Measurements from ENCODE around the gene CFHR2.

Gene CFHR2

DNA sequence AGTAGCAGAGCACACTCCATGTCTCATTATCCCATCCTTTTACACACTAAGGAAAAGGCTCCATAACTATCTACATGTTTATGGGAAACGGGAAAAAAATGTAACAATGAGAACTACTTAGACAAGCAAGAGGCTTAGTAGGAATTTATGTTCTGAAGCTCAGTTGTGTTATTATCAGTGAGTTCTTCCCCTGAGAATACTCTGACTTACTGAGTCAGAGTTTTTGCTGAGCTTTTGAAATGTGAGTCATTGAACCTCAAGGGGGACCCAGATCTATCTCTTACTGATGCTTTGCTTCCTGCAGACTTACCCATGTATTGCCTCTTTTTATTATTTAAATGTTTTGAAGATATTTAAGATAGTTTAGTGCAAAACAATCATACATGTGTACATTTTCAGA lies 53.9 kb downstream of the CFHR2 start:
- in situ Hi-C loops (cut with HindIII; ENCODE audit: low sequenced_read_pairs) = no loop called here

DNA sequence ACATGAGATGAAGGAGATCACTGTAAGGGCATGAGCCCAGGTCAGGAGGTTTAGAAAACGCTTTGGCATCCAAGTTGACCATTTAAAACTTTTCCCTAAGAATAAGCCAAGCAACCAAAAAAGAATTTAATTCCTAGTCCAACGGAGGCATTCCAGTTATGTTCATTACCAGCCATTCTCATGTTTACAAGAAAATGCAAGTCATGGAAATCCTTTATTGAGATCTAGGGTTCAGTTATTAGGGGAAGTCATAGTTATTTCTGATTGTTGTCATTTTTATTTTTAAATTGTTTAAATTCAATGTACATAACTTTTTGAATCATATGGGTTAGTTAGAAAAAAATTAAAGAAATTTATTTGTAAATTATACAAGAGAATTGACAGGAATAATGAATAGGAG lies 58.3 kb downstream of the CFHR2 start:
- in situ Hi-C loops (cut with HindIII; ENCODE audit: low sequenced_read_pairs) = no loop called here

GRCh38 chr1:197003132-197003531 lies 59.6 kb downstream of the CFHR2 start:
- in situ Hi-C loops (cut with HindIII; ENCODE audit: low sequenced_read_pairs) = no loop called here

GRCh38 chr1:197008861-197009260 lies 65.3 kb downstream of the CFHR2 start:
- in situ Hi-C loops (cut with HindIII; ENCODE audit: low sequenced_read_pairs) = no loop called here
